IPS DF 19.7 (cell line): ENCODE measurements around the gene FARS2.

Experiments
- DNase-seq: peaks from one replicate; pipeline ENCODE4 v3.0.0-alpha.2; 2013; ENCODE audit warnings: low read depth, low spot score

FARS2 gene

DNA sequence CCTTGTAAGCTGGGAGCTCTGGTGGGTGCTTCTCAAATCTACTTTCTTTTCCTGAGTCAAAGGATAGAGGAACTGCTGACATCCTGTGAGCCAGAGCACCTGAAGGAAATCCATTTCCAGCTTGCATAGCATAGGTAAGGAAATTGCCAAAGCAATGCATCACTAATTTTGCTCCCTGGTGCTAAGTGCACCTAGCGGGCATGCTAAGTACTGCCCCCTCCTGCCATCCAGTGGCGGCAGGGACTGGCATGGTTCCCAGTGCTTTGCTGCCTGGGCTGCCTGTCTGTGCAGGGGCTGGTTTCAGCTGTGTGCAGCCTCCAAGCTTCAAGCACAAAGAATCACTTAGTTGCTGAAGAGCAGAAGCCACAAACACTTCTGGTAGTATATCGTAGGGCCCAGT is 63.9 kb downstream of the FARS2 start:
- DNase-seq = no peak

DNA sequence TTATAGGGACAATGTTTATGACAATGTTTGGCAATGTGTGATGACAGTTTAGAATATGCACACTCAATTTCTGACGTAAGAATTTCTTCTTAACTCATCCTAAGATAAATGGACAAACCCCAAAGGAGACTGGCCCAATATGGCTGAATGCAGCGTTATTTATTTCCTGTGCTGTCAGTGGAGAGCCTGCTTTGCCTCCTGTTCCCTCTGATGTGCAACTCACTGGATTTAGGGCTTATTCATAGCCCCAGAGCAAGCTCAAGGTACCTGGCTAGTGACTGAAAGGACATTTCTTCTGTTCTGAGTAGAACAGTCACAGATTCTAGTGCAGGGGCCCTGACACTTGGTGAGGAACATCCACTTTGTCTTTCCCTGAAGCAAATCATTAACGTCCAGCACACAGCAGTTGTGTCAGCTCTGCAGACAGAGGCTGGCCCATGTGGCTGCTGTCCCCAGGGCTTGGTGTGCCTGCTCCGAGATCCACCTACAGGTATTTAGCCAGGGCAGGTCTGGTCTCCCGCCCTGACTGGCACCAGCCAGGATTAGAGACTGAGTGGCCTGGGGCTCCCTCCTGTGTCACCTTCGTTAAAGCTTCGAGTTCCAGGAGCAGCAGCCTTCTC is 64.8 kb downstream of the FARS2 start:
- no peak for DNase-seq

DNA sequence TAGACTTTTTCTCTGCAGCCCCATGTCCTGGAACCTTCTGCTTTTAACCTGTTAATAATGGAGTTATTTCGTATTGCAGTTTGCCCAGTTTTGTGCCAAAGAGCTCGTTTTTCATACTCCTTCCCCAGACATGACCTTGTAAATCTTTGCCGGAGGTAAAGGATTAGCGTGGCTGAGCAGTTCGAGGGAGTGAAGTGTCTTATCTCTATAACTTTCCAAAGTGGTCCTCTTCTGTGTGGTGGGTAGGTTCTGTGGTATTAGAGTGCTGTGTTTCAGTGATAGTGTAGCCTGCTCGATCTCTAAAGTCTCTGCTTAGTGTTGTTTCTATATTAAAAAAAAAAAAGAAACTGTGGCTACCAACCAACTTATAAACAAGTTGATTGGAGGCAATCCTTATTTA is 67.5 kb downstream of the FARS2 start:
- no peak for DNase-seq

DNA sequence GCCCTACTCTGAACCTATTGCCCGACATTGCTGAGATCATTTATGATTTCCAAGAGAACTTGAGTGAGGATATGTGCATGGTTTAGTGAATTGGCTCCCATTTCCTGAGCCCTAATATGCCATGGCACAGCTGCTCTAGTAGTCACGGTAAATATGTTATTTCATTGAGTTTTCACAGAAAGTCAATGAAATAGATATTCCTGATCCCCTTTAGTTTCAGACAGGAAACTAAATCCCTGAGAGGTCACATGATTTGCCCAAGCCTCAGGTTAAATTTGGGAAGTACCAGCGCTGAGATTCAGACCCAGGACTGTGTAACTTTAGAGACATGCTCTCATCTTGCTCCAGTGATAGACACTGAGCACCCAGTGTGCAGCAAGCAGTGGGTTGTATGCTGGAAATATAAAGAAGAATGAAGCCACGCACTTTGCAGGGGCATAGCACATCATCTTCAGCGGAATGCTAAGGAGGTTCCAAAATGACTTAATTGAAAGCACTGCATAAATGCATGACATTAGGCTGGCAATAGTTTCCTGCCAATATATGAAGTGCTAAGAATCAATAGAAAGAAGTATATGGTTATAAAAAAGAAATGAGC is 70.6 kb downstream of the FARS2 start:
- no peak for DNase-seq

- DNase-seq = no peak
Measured at GRCh38 chr6:5333658-5334057, 72.3 kb downstream of the FARS2 start.

GRCh38 chr6:5334341-5334740 is 73.0 kb downstream of the FARS2 start:
- DNase-seq = no peak

DNA sequence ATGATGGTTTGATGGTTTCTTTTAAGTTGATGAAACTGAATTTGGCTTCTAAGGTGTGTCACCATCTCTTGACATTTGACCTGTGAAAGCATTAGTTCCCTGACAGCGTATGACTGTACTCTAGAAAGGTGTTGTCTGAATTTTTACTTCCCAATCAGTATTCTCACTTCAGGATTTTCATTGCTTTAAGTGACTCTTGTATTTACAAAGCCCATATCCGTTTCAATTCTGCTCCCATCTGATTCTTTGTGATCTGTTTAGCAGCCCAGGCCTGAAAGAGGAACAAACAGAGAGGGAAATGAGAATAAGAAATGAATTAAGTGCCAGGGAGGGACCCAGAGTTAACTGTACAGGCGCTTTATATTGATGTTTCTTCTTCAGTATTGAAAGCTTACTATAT is 73.7 kb downstream of the FARS2 start:
- DNase-seq = no peak

DNA sequence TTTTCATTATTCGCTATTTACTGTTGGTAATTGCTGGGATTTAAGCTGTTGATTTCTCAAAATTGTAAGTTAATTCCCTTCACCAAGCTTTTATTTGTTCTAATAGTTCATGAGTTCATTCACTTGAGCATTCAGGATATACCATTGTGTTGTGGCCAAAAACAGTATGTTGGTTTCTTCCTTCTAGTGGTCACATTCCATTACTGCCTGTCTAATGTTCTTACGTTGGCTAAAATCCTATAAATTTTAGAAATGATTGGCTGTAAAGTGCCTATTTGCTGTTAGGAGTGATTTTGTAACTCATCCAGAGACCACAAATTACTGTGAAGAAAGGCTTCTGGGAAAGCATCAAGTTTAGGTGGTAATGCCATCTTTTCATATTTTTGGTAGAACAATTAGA is 76.3 kb downstream of the FARS2 start:
- no peak for DNase-seq

GRCh38 chr6:5338177-5338960 is 77.1 kb downstream of the FARS2 start:
- DNase-seq = no peak

- no peak for DNase-seq
Measured at GRCh38 chr6:5339786-5340185, 78.5 kb downstream of the FARS2 start.

GRCh38 chr6:5341845-5342244 is 80.5 kb downstream of the FARS2 start:
- no peak for DNase-seq

DNA sequence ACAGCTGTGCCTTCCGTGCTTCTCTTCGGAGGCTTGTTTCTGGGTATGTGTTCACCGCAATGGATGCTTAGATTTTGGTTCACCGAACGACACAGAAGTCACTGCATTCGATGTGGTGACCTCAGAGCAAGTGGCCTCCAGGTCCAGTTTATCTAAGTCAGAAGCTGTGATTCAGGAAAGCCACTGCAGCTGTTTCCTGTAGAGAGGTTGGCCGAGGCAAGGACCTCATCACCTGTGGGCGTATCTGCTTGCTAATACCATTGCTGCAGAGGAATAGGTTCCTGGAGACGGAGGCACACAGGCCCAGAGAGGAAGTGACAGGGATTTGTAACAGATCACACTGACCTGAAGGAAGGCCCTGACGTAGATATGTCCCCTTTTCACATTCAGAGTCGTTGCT is 82.7 kb downstream of the FARS2 start:
- no peak for DNase-seq

GRCh38 chr6:5345324-5345723 is 84.0 kb downstream of the FARS2 start:
- no peak for DNase-seq

DNA sequence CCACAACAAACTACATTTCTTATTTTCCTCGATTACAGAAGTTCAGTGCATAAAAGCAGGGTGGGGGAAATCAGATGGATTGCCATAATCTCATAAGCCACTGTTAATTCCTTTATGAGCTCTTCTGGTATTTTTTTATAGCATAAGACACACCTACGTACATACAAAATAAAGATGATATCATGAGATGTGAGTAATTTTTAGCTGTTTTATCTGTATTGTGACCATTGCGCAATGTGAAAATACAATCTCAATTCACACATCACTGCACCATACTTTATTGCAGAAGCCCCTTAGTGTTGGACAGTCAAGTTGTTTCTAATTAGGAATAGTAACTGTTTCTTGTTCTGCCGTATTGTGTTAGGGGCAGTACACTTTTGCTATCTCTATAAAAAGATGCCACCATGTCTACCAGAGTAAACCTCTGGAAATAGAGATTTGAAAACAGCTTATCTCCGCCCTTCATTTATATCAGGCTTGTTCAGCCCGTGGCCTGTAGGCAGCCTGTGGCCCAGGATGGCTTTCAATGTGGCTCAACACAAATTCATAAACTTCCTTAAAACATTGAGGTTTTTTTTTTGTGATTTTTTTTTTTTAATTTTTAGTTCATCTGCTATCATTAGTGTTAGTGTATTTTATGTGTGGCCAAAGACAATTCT is 90.4 kb downstream of the FARS2 start:
- DNase-seq = no peak

DNA sequence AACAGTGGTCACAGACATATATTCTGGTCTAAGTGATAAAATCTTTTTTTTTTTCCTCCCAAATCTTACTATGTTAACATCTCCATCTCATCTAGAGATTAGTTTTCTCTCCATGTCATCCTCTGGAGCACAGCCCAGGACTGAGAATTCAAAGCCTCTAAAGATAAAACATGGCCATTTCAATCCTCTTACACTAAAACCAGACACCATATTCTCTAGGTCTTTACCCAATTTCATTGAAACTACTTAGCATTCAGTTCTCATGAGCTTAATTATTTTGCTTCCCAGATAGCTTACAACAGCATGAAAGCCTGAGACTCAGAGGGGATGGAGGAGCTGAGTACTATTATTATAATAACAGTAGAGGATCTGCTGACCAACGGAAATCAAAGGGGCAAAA is 92.7 kb downstream of the FARS2 start:
- DNase-seq = no peak

GRCh38 chr6:5357486-5357885 is 96.2 kb downstream of the FARS2 start:
- DNase-seq = no peak

- DNase-seq = no peak
Measured at GRCh38 chr6:5359417-5359816, 98.1 kb downstream of the FARS2 start.

- no peak for DNase-seq
Measured at GRCh38 chr6:5361396-5361795, 100.1 kb downstream of the FARS2 start.

DNA sequence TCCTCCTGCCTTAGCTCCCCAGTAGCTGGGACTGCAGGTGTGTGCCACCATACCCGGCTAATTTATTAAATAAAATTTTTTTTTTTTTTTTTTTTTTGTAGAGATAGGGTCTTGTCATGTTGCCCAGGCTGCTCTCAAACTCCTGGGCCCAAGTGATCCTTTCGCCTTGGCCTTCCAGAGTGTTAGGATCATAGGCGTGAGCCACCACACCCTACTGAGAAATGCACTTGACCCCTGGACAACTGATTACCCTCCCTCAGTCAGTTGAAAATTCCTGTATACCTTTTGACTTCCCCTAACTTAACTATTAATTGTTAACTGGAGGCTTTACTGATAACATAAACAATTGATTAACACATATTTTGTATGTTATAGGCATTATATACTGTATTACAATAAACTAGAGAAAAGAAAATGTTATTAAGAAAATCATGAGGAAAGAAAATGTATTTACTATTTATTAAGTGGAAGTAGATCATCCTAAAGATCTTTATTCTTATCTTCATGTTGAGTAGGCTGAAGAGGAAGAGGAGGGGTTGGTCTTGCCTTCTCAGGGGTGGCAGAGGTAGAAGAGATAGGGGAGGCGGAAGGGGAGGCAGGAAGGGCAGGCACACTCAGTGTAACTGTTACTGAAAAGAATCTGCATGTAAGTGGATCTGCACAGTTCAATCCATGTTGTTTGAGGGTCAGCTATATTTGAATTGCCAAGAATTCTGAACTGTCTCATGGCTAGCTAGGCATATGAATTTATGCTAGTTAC is 104.3 kb downstream of the FARS2 start:
- no peak for DNase-seq

DNA sequence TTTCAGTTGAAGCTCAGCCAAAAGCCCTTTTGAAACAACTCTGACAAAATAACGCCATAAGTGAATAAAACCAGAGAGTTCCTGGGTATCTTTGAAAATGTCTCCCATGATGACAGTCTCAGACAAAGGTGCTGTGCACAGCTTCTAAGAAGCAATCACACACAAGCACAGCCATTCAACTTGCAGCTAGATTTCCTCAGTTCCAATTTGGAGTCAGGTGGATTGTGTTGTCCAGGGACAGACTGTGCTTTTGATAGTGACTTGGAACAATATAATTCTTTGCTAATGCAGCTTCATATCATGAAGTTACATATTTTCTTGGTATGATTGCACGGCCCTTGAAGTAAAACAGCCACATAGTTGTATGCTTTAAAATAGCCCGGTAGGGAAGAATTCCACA is 105.6 kb downstream of the FARS2 start:
- DNase-seq = no peak

DNA sequence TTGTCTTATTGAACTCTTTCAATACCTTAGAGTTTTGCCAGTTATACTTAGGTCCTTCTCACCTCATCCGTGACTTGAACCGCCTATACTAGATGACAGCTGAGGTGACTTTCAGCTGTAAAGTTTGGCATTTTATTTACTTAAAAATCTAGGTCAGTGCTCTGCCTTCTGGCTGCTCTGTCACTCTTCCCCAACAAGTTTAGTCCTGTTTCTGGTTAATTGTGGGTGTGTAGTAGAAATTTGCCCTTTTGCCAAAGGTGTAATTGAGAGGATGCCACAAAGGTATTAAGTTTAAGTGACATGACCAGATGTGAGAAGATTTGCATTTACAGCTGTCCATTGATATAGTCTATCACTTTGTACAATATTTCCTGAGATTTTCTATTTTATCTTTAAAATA is 106.2 kb downstream of the FARS2 start:
- no peak for DNase-seq

DNA sequence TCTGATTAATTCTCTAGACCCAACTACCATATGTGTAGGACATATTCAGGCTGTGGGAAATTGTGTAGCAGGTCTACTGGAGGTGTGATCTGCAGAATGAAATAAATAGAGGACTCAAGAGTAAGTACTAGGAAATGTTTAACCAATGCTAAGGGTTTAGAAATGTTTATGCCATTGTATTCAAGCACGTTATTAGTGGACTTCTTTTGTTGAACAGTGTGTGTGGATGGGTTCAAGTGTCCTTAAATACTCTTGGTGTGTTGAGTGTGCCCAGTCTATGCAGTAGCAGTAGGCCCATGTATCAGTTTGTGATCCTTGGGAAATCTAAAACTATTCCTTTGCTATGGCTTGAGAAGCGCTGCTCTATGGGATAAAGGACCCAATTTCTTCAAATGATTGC is 112.1 kb downstream of the FARS2 start:
- no peak for DNase-seq
